K562 (cell line): ENCODE measurements around the gene HJV. TPM values are rescaled to one million over a fixed set of nuclear protein-coding genes. Genes with fewer than 3 reads are reported as not detected.

Experiments used
- BACH1 ChIP-seq: fragments of 200-800 bp; sonication (Bioruptor generic); IDR thresholded peaks from 2 replicates; pipeline ENCODE4 v1.6.1; 2016; ENCODE audit warnings: missing genetic modification characterization, missing compliant biosample characterization
- BCLAF1 ChIP-seq, 2 experiments: fragments of 450-650 bp in 1 of 2; IDR thresholded peaks; 2 replicates each; pipeline ENCODE4 v1.6.1; 2011 to 2017; ENCODE audit warnings: low read depth in 2 of 2, antibody characterized with exemption in 1 of 2, borderline replicate concordance in 1 of 2, low read length in 1 of 2, mild to moderate bottlenecking in 1 of 2, mixed read lengths in 1 of 2; ENCODE audit not compliant: control insufficient read depth in 1 of 2
- CREB5 ChIP-seq: fragments of 250-450 bp; sonication (Bioruptor Pico); IDR thresholded peaks from 2 replicates; pipeline ENCODE4 v1.5.0; 2020; ENCODE audit warnings: mild to moderate bottlenecking
- FOXP1 ChIP-seq: sonication (generic); formaldehyde crosslinking; IDR thresholded peaks from 2 replicates; pipeline ENCODE4 v1.8.0; 2022; ENCODE audit warnings: mild to moderate bottlenecking, missing genetic modification reagents
- KDM4B ChIP-seq, 2 experiments: fragments of 450-650 bp in 1 of 2; sonication (generic) in 1 of 2; IDR thresholded peaks; 2 replicates each; pipeline ENCODE4 v1.6.1; 2016 to 2017; ENCODE audit warnings: borderline replicate concordance in 2 of 2, antibody characterized with exemption in 1 of 2, low read depth in 1 of 2, mild to moderate bottlenecking in 1 of 2
- SLC30A9 ChIP-seq: fragments of 250-450 bp; sonication (Bioruptor Pico); IDR thresholded peaks from 2 replicates; pipeline ENCODE4 v1.8.0; 2022; ENCODE audit warnings: mild to moderate bottlenecking, moderate library complexity
- ZHX1 ChIP-seq: fragments of 150-350 bp; conservative IDR thresholded peaks from 2 replicates; pipeline ENCODE4 v1.6.1; 2014; ENCODE audit warnings: low read length
- ZNF175 ChIP-seq: fragments of 200-800 bp; sonication (Bioruptor generic); IDR thresholded peaks from 2 replicates; pipeline ENCODE4 v1.6.1; 2016; ENCODE audit warnings: low read depth, mild to moderate bottlenecking, missing genetic modification characterization, missing compliant biosample characterization
- ZNF407 ChIP-seq: fragments of 450-650 bp; IDR thresholded peaks from 2 replicates; pipeline ENCODE4 v1.6.1; 2016; ENCODE audit warnings: low read depth
- polyA plus RNA-seq, 8 experiments: library from polyadenylated mRNA; depleted of rRNA in 4 of 8; stranded (reverse) in 5 of 8; unstranded in 3 of 8; fragments of >200 nt; fragmentation: Nextera tagmentation in 2 of 8; fragmentation: Illumina TruSeq in 1 of 8; extraction: Ambion mirVana in 2 of 8; extraction: Trizol in 1 of 8; gene quantifications; 2 replicates each; pipeline versions ENCODE4 v1.2.1 to v1.2.3, GENCODE V29; 2011 to 2014; ENCODE audit warnings: inconsistent platforms in 1 of 8, missing spikeins in 1 of 8
- total RNA-seq, 7 experiments: library from RNA; depleted of rRNA in 6 of 7; stranded (reverse); fragments of >200 nt in 6 of 7; fragmentation: Illumina TruSeq in 2 of 7; extraction: Trizol in 2 of 7; gene quantifications; 2 replicates each; pipeline versions ENCODE4 v1.2.1 to v1.2.3, GENCODE V29; 2011 to 2021; ENCODE audit warnings: low replicate concordance in 1 of 7

HJV gene
- total and polyA plus RNA-seq, 9 of the 15 experiments (the other 6 are each of a cell fraction or from before 2014, with no cell fraction given): 1.0 to 6.6 (median 2.4) TPM

- peak; percentile 41; the same call in 1 of the 2 replicates for TF ChIP-seq FOXP1 (CRISPR knock-in tag)
- TF ChIP-seq CREB5 (CRISPR knock-in tag): no peak
- no peak for TF ChIP-seq ZNF407
- peak; percentile 33 to 78; a peak in 2 of 4 replicates for TF ChIP-seq BCLAF1 (IDR thresholded peaks at IDR 0.05; ENCODE audit: borderline replicate concordance in 1 of 2, control insufficient read depth in 1 of 2, low read depth in 2 of 2, low read length in 1 of 2)
- peak; percentile 84 for TF ChIP-seq BACH1
- TF ChIP-seq ZHX1: no peak
- TF ChIP-seq SLC30A9 (CRISPR knock-in tag): no peak
- no peak for TF ChIP-seq KDM4B (IDR thresholded peaks at IDR 0.05; ENCODE audit: borderline replicate concordance in 2 of 2, low read depth in 1 of 2)
- no peak for TF ChIP-seq ZNF175 (CRISPR knock-in tag)
These were observed 27.0 kb downstream of the HJV start (continued) for GRCh38 chr1:145994391-145995120.
